T-helper 9 cell (primary cell): ENCODE data around the gene RRM1.

Experiments used
- DNase-seq: peaks from one replicate; pipeline ENCODE4 v3.0.0-alpha.2; 2020

RRM1 gene

DNA sequence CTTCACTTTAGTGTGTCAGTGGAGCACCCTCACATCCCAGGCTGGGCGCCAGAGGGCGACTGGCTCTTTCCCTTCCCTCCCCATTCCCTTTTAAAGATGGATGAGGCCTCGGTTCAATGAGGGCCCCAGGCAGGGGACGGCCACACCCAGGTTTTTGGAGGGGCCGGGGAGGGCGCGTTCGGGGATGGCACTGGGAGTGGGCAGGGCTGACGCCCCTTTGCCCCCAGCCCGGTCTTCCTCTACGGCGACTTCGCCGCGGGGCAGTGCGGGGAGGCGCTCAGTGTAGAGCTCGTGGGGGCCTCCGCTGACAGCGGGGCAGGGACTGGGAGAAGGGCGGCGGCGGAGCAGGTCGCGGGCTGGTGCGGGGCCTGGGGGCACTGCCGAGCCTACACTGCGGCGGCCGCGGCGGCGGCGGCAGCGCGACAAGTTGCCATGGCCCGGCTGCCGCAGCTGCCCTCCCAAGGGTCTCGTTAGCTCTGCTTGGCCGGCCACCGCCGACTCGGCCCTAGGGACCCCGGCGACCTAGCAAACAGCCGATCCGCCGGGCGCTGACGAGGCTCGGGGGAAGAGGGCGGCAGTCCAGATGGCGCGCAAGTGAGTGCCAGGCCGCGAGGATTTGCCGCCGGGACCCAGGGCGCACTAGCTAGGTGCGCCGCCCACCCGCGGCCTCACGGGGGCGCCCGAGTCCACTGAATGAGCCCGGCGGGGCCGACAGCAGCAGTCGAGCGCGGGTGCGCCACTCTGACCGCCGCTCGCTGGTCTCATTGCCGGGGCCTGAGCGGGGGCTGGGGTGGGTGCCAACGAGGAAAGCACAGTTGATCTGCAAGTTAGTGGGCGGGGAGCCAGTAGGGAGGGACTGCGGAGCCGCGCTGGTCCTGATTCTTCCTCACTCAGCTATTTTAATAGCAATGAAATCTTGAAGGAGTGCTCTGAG is 92.7 kb downstream of the RRM1 start:
- DNase-seq = peak; percentile 80
